SW 1271 (cell line): ENCODE results near the gene FCGBP.
"Not testable (repeated sequence)": the region's sequence is repeated elsewhere in the genome, so short reads cannot be mapped to it uniquely, and the experiment has no call there.

ENCODE experiments used
- DNase-seq, 2 experiments: peaks; one replicate each; lab custom pipeline; 2025; lab: John Stamatoyannopoulos, UW

Gene FCGBP

DNA sequence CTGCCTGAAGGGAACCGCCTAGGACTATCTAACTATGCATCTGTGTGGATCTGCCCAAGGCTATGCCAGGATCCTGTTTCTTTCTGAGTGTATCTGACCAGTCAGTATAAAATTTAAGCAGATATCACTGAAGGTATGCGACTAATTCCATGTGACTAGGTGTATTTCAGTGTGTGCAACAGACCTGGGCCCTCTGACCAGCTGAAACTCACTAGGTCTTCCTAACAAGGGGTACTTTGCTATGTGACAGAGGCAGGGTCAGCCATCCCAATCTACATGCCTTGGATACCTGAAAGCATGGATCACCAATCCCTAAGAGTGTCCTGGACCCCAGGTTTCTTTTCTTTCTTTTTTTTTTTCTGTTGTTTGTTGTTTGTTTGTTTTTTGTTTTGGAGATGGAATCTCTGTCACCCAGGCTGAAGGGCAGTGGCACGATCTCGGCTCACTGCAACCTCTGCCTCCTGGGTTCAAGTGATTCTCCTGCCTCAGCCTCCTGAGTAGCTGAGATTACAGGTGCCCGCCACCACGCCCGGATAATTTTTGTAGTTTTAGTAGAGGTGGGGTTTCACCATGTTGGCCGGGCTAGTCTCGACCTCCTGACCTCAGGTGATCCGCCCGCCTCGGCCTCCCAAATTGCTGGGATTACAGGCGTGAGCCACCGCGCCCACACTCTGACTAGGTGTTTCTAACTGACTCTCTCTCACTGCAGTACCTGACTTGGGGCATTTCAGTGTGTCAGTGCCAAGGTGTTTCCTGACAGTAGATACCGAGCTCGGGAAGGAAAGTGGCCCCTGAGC is 43.5 kb downstream of the FCGBP start:
- no peak for DNase-seq

DNA sequence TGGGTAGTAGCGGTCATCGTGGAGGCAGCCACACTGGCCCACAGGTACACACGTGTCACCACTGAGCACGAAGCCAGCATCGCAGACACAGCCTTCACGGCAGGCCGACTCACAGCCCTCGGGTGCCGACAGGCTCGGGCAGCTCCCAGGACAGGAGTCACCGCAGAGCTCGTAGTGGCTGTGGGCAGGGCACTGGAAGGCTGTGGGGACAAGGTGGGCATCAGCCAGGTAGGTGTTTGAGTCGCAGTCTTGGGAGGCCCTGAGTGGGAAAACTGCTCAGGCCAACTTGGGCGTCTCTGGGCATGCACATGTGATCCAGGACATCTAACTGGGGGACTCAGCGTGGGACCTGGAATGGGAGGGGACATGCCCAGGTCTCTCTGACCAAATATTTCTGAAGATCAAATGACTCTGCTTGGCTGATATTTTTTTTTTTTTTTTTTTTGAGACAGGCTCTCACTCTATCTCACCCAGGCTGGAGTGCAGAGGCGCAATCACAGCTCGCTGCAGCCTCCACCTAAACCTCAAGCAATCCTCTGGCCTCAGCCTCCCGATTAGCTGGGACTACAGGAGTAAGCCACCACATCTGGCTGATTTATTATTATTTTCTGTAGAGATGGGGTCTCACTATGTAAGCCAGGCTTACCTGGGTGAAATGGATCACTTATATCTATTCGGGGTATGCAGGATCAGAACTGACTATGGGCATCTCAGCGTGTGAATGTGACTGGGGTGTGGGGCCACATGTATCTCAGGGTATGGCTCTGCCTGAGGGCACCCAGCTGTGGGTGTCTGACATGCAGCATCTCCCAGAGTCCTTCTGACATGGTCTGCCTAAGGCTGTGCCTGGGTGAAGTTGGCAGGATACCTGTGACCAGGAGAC is 44.3 kb downstream of the FCGBP start:
- DNase-seq = not testable (repeated sequence)

DNA sequence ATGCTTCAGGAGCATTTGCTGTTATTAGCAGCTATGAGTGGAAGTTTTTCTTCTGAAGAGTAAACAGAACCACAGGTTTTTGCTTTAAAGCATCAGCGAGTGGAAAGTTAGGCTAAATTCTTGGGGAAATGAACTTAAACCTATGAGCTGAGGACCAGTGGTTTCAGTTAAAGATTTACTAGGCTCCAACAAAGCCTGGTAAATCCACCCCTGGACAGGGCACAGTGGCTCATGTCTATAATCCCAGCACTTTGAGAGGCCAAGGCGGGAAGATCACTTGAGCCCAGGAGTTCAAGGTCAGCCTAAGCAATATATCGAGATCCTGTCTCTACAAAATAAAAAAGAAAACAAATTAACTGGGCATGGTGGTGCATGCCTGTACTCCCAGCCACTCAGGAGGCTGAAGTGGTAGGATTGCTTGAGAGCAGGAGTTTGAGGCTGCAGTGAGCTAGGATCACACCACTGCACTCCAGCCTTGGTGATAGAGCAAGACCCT is 46.9 kb downstream of the FCGBP start:
- not testable (repeated sequence) for DNase-seq

DNA sequence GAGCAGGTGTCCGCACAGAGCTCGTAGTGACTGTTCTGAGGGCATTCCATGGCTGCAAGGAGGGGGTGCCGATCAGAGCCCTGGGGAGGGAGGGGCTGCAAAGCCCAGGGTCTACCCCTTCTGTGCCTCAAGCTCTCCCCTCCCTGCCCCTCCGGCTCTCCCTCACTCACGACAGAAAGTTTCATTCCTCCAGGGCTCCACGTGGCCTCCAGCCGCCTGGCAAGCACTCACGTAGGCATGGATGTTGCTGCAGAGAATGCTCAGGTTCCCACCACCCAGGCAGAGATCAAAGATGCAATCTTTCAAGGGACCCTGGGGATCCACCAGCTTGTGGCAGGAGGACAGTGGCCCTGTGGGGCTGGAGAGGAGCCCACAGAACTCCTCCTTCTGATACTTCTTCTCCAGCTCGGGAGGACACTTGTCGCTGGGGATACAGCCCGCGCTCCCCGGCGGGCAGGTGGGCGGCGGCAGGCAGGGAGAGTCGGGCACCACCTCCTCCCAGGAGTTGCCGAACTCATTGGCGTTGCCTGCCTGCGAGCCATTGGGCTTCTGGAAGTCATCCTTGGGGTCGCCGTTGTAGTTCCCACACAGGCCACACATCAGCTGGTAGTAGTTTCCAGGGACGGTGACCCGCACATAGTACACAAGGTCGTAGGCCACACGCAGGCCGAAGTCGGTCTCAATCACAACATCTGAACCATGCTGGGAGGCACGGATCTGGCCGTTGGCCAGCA is 48.4 kb downstream of the FCGBP start:
- DNase-seq = not testable (repeated sequence)

DNA sequence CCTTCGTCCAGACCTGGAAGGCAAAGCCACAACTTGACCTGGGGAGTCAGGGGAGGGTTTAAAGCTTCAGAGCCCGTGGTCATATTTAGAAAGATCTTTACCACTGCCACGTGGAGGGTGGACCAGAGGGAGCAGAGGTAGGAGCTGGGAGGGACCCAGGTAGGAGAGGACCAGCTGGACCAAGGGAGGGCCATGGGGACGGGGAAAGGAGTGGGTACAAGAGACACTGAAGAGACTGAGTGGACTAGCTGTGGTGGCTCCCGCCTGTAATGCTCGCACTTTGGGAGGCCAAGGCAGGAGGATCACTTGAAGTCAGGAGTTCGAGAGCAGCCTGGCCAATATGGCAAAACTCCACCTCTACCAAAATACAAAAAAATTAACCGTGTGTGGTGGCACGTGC is 49.7 kb downstream of the FCGBP start:
- not testable (repeated sequence) for DNase-seq
